ENCODE measurements around the gene MYO6.

Gene MYO6

GRCh38 chr6:75743971-75744370 lies 5.1 kb upstream of the MYO6 start:
- no peak overlapping the region for H2BK12ac ChIP-seq (ENCODE audit: low read length)

GRCh38 chr6:75745404-75745803 lies 3.6 kb upstream of the MYO6 start:
- no peak overlapping the region for H2BK15ac ChIP-seq (ENCODE audit: low read length)

More at GRCh38 chr6:75743971-75744370, 5.1 kb upstream of the MYO6 start:
- Histone ChIP-seq H4K8ac (ENCODE audit: low read depth, low read length) (no peak overlapping the region), H3K79me1 (ENCODE audit: low read depth, low read length) (no peaks in the 10 kb centered on the region), H2BK5ac (ENCODE audit: low read length) (no peak overlapping the region), H3K4me1 (ENCODE audit: control insufficient read depth in 2 of 2, insufficient read depth in 1 of 2, low read depth in 1 of 2, low read length in 2 of 2) (peaks cover 0 to 4% of the 10 kb centered on the region in 2 donors), H2BK120ac (ENCODE audit: low read depth, low read length) (no peak overlapping the region), H3K4ac (ENCODE audit: low read length) (no peak overlapping the region), H3K4me3 (ENCODE audit: low read length in 2 of 2) (no peak overlapping the region), H3K9me3 (replicated peaks in 1 of 2; ENCODE audit: control insufficient read depth in 2 of 2, insufficient read depth in 1 of 2, low read depth in 1 of 2, low read length in 2 of 2) (no peaks in the 10 kb centered on the region), H4K91ac (ENCODE audit: low read depth, low read length, poor library complexity) (no peak overlapping the region), H3K9ac (ENCODE audit: low read depth, low read length, poor library complexity) (no peak overlapping the region), H3K14ac (ENCODE audit: low read length) (no peak overlapping the region), H3K4me2 (ENCODE audit: insufficient read depth, low read length, poor library complexity, severe bottlenecking) (no peak overlapping the region), H2AFZ (ENCODE audit: low read length) (no peak overlapping the region), H3K36me3 (replicated peaks in 1 of 2; ENCODE audit: control insufficient read depth in 2 of 2, insufficient read depth in 2 of 2, low read length in 2 of 2) (no peaks in the 10 kb centered on the region), H3K27ac (replicated peaks; ENCODE audit: low read length) (no peak overlapping the region), H3K23ac (ENCODE audit: low read depth, low read length, poor library complexity) (no peak overlapping the region), H2BK15ac (ENCODE audit: low read length) (no peak overlapping the region), H2AK5ac (ENCODE audit: low read depth, low read length) (no peak overlapping the region), H3K27me3 (ENCODE audit: control insufficient read depth in 3 of 3, insufficient read depth in 3 of 3, low read depth in 1 of 3, low read length in 3 of 3) (peaks cover 0 to 7% (median 3%) of the 10 kb centered on the region in 3 experiments), H3K18ac (ENCODE audit: low read length) (no peak overlapping the region)
- WGBS, 2 donors (ENCODE audit: extremely low coverage in 2 of 2, insufficient read length in 2 of 2, insufficient replicate concordance in 1 of 2): no CpG with 5 or more reads among the region's 4 CpGs
- no peak for DNase-seq (ENCODE audit: low spot score)

GRCh38 chr6:75746221-75746620 lies 2.8 kb upstream of the MYO6 start:
- no peak overlapping the region for H2BK120ac ChIP-seq (ENCODE audit: low read depth, low read length)
- no peak overlapping the region for H2BK15ac ChIP-seq (ENCODE audit: low read length)
- H3K23ac ChIP-seq (ENCODE audit: low read depth, low read length, poor library complexity): no peak overlapping the region
- no peak overlapping the region for H4K91ac ChIP-seq (ENCODE audit: low read depth, low read length, poor library complexity)
- H2AFZ ChIP-seq (ENCODE audit: low read length): no peak overlapping the region
- H3K79me1 ChIP-seq (ENCODE audit: low read depth, low read length): no peaks in the 10 kb centered on the region
- H2BK5ac ChIP-seq (ENCODE audit: low read length): no peak overlapping the region
- H3K4ac ChIP-seq (ENCODE audit: low read length): no peak overlapping the region
- no peak overlapping the region for H3K4me3 ChIP-seq (ENCODE audit: low read length in 2 of 2)
- H3K9me3 ChIP-seq (replicated peaks in 1 of 2; ENCODE audit: control insufficient read depth in 2 of 2, insufficient read depth in 1 of 2, low read depth in 1 of 2, low read length in 2 of 2): no peaks in the 10 kb centered on the region
- no peaks in the 10 kb centered on the region for H3K36me3 ChIP-seq (replicated peaks in 1 of 2; ENCODE audit: control insufficient read depth in 2 of 2, insufficient read depth in 2 of 2, low read length in 2 of 2)
- no CpG with 5 or more reads among the region's 2 CpGs for WGBS, 2 donors (ENCODE audit: extremely low coverage in 2 of 2, insufficient read length in 2 of 2, insufficient replicate concordance in 1 of 2)
- peaks cover 0 to 4% of the 10 kb centered on the region in 2 donors for H3K4me1 ChIP-seq (ENCODE audit: control insufficient read depth in 2 of 2, insufficient read depth in 1 of 2, low read depth in 1 of 2, low read length in 2 of 2)
- no peak overlapping the region for H3K9ac ChIP-seq (ENCODE audit: low read depth, low read length, poor library complexity)
- no peak overlapping the region for H2BK12ac ChIP-seq (ENCODE audit: low read length)
- no peak overlapping the region for H4K8ac ChIP-seq (ENCODE audit: low read depth, low read length)
- peaks cover 4 to 8% (median 7%) of the 10 kb centered on the region in 3 experiments for H3K27me3 ChIP-seq (ENCODE audit: control insufficient read depth in 3 of 3, insufficient read depth in 3 of 3, low read depth in 1 of 3, low read length in 3 of 3)
- H3K27ac ChIP-seq (replicated peaks; ENCODE audit: low read length): no peak overlapping the region
- no peak overlapping the region for H2AK5ac ChIP-seq (ENCODE audit: low read depth, low read length)
- H3K18ac ChIP-seq (ENCODE audit: low read length): no peak overlapping the region
- H3K14ac ChIP-seq (ENCODE audit: low read length): no peak overlapping the region
- DNase-seq (ENCODE audit: low spot score): no peak
- H3K4me2 ChIP-seq (ENCODE audit: insufficient read depth, low read length, poor library complexity, severe bottlenecking): no peak overlapping the region

More at GRCh38 chr6:75745404-75745803, 3.6 kb upstream of the MYO6 start:
- Histone ChIP-seq H3K14ac (ENCODE audit: low read length) (no peak overlapping the region), H3K4me3 (ENCODE audit: low read length in 2 of 2) (no peak overlapping the region), H3K4ac (ENCODE audit: low read length) (no peak overlapping the region), H3K79me1 (ENCODE audit: low read depth, low read length) (no peaks in the 10 kb centered on the region), H3K4me1 (ENCODE audit: control insufficient read depth in 2 of 2, insufficient read depth in 1 of 2, low read depth in 1 of 2, low read length in 2 of 2) (peaks cover 0 to 4% of the 10 kb centered on the region in 2 donors), H2BK12ac (ENCODE audit: low read length) (no peak overlapping the region), H3K27me3 (ENCODE audit: control insufficient read depth in 3 of 3, insufficient read depth in 3 of 3, low read depth in 1 of 3, low read length in 3 of 3) (peaks cover 4 to 8% (median 7%) of the 10 kb centered on the region in 3 experiments), H4K91ac (ENCODE audit: low read depth, low read length, poor library complexity) (no peak overlapping the region), H3K4me2 (ENCODE audit: insufficient read depth, low read length, poor library complexity, severe bottlenecking) (no peak overlapping the region), H3K23ac (ENCODE audit: low read depth, low read length, poor library complexity) (no peak overlapping the region), H3K18ac (ENCODE audit: low read length) (no peak overlapping the region), H2AFZ (ENCODE audit: low read length) (no peak overlapping the region), H2BK120ac (ENCODE audit: low read depth, low read length) (no peak overlapping the region), H2BK5ac (ENCODE audit: low read length) (no peak overlapping the region), H3K36me3 (replicated peaks in 1 of 2; ENCODE audit: control insufficient read depth in 2 of 2, insufficient read depth in 2 of 2, low read length in 2 of 2) (no peaks in the 10 kb centered on the region), H4K8ac (ENCODE audit: low read depth, low read length) (no peak overlapping the region), H2AK5ac (ENCODE audit: low read depth, low read length) (no peak overlapping the region), H3K9me3 (replicated peaks in 1 of 2; ENCODE audit: control insufficient read depth in 2 of 2, insufficient read depth in 1 of 2, low read depth in 1 of 2, low read length in 2 of 2) (no peaks in the 10 kb centered on the region), H3K9ac (ENCODE audit: low read depth, low read length, poor library complexity) (no peak overlapping the region), H3K27ac (replicated peaks; ENCODE audit: low read length) (no peak overlapping the region)
- DNase-seq (ENCODE audit: low spot score): no peak
- WGBS, 2 donors (ENCODE audit: extremely low coverage in 2 of 2, insufficient read length in 2 of 2, insufficient replicate concordance in 1 of 2): no CpG with 5 or more reads among the region's 3 CpGs

GRCh38 chr6:75747152-75747992 lies 1.7 kb upstream of the MYO6 start:
- Histone ChIP-seq H4K91ac (ENCODE audit: low read depth, low read length, poor library complexity) (no peak overlapping the region), H3K36me3 (replicated peaks in 1 of 2; ENCODE audit: control insufficient read depth in 2 of 2, insufficient read depth in 2 of 2, low read length in 2 of 2) (no peaks in the 10 kb centered on the region), H2BK15ac (ENCODE audit: low read length) (no peak overlapping the region), H2BK120ac (ENCODE audit: low read depth, low read length) (no peak overlapping the region), H2BK5ac (ENCODE audit: low read length) (no peak overlapping the region), H3K79me1 (ENCODE audit: low read depth, low read length) (no peaks in the 10 kb centered on the region), H2BK12ac (ENCODE audit: low read length) (no peak overlapping the region), H3K27me3 (ENCODE audit: control insufficient read depth in 3 of 3, insufficient read depth in 3 of 3, low read depth in 1 of 3, low read length in 3 of 3) (peaks cover 4 to 8% (median 7%) of the 10 kb centered on the region in 3 experiments), H4K8ac (ENCODE audit: low read depth, low read length) (no peak overlapping the region), H3K9me3 (replicated peaks in 1 of 2; ENCODE audit: control insufficient read depth in 2 of 2, insufficient read depth in 1 of 2, low read depth in 1 of 2, low read length in 2 of 2) (no peaks in the 10 kb centered on the region), H3K4me1 (ENCODE audit: control insufficient read depth in 2 of 2, insufficient read depth in 1 of 2, low read depth in 1 of 2, low read length in 2 of 2) (peaks cover 0 to 4% of the 10 kb centered on the region in 2 donors), H3K27ac (replicated peaks; ENCODE audit: low read length) (no peak overlapping the region), H2AK5ac (ENCODE audit: low read depth, low read length) (no peak overlapping the region), H3K14ac (ENCODE audit: low read length) (no peak overlapping the region), H3K4me2 (ENCODE audit: insufficient read depth, low read length, poor library complexity, severe bottlenecking) (no peak overlapping the region), H2AFZ (ENCODE audit: low read length) (no peak overlapping the region), H3K23ac (ENCODE audit: low read depth, low read length, poor library complexity) (no peak overlapping the region), H3K4me3 (ENCODE audit: low read length in 2 of 2) (no peak overlapping the region), H3K4ac (ENCODE audit: low read length) (no peak overlapping the region), H3K18ac (ENCODE audit: low read length) (no peak overlapping the region), H3K9ac (ENCODE audit: low read depth, low read length, poor library complexity) (no peak overlapping the region)
- WGBS, 2 donors (ENCODE audit: extremely low coverage in 2 of 2, insufficient read length in 2 of 2, insufficient replicate concordance in 1 of 2): no CpG with 5 or more reads among the region's 9 CpGs
- no peak for DNase-seq (ENCODE audit: low spot score)
